22Rv1 (cell line): Measurements from ENCODE around the gene GAB2.

ENCODE experiments used
- CTCF ChIP-seq: fragments of 450-650 bp; IDR thresholded peaks from 2 replicates; pipeline ENCODE4 v1.5.1; 2017; ENCODE audit warnings: mild to moderate bottlenecking
- ZFX ChIP-seq: fragments of 450-650 bp; IDR thresholded peaks from 2 replicates; pipeline ENCODE4 v1.6.1; 2017; ENCODE audit warnings: antibody characterized with exemption, borderline replicate concordance

DNA sequence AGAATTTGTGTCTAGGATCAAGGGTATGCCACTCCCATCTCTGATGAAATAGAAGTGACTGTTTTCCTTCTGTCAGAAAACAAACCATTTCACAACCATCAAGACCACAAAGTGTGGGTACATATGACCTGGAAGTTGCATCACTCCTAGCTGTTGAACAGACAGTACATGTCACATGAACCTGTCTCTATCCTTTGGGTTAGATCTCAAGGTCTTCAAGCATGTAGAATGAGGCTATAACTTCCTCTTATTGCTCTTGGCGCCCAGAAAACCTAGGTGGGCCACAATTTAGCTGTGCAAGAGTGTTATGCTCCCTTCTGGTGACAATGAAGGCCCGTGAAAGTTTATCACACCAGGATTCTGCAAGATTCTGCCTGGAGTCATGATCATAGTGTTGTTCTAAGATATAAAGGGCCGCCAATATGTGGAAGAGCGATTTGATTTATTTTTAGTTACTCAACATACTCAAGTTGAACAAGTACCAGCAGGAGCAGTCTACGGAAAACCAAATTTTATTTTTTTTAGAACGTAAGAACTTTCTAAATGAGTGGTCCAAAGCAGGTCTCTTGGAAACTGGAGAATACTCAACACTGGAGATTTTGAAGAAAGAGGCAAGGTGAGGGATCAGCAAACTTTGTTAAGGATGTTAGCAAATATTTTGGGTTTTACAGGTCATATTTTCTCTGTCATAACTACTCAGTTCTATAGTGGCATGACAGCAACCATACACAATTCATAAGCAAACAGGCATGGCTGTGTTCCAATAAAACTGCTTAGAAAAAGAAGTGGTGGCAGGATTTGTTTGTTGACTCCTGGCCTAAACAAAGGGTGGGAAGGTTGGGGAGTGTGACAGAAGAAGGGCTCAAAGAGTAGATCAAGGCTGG lies 127.1 kb downstream of the GAB2 start:
- TF ChIP-seq CTCF: no peak
- TF ChIP-seq ZFX: no peak
